GM12874 (cell line): ENCODE measurements around the gene PRKAG1.

ENCODE experiments used
- TF ChIP-seq, protein P1 (sequence below): IDR thresholded peaks from 2 replicates; pipeline ENCODE4 v1.5.1; 2011; ENCODE audit warnings: low read depth, mild to moderate bottlenecking, control low read depth, low read length, moderate library complexity; ENCODE audit not compliant: insufficient read depth

PRKAG1 gene

DNA sequence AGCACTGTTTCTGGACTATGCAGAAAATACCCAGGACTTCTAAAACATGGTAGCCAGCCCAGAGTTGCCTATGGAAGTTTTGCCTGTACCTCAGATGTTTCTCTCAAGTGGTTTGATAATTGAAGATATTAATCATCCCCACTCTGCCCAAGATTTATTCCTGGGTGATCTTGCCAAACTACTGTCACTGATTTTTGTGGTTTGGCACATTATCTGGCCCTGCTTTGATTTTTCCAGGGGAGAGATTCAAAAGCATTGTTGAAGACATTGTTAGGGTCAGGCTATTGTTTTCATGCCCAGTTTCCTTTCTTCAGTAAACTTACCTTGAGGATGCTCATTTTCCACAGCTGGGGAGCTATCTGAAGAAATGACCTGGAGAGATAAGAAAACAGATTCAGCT, 5.8 kb downstream of the PRKAG1 start:
- TF ChIP-seq, protein P1, sequence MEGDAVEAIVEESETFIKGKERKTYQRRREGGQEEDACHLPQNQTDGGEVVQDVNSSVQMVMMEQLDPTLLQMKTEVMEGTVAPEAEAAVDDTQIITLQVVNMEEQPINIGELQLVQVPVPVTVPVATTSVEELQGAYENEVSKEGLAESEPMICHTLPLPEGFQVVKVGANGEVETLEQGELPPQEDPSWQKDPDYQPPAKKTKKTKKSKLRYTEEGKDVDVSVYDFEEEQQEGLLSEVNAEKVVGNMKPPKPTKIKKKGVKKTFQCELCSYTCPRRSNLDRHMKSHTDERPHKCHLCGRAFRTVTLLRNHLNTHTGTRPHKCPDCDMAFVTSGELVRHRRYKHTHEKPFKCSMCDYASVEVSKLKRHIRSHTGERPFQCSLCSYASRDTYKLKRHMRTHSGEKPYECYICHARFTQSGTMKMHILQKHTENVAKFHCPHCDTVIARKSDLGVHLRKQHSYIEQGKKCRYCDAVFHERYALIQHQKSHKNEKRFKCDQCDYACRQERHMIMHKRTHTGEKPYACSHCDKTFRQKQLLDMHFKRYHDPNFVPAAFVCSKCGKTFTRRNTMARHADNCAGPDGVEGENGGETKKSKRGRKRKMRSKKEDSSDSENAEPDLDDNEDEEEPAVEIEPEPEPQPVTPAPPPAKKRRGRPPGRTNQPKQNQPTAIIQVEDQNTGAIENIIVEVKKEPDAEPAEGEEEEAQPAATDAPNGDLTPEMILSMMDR, result no peak

DNA sequence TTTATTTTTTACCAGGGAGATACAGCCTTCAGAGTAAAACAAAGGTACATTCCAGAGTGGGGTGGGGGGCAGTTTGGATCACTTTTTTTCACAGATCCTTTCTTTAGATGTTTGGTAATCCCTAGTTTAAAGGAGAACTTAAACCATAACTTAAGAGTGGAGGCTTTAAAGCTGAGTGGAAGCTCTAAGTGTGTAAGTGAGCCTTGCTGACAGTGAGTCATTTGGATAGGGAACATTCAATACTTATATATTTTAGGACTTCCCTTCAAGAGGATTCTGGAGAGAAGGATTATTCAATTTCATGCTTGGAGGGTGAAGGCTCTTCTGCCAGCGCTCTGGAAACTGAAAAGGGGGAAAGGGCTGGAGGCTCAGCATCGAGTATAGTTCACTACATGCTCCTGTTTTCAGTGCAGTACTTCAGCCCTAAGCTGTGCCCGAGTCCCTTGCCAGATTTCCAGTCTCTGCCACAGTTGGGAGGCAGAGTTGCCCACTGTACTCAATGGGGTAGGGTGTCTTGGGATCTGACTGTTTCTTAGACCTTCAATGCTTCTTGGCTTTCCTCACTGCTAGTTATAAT, 8.4 kb downstream of the PRKAG1 start:
- TF ChIP-seq, protein P1, result no peak

DNA sequence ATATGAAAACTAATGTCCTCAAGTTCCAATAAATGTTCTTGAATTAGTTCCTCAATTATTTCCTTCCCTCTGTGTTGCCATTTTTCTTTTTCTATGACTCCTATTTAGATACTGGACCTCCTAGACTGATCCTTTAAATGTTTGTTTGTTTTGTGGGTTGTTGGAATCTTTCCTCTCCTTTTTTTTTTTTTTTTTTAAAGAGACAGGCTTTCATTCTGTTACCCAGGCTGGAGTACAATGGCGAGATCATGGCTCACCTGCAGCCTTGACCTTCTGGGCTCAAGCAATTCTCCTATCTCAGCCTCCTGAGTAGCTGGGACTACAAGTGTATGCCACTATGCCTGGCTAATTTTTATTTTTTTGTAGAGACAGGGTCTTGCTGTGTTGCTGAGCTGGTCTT, 9.6 kb downstream of the PRKAG1 start:
- TF ChIP-seq, protein P1, result no peak

DNA sequence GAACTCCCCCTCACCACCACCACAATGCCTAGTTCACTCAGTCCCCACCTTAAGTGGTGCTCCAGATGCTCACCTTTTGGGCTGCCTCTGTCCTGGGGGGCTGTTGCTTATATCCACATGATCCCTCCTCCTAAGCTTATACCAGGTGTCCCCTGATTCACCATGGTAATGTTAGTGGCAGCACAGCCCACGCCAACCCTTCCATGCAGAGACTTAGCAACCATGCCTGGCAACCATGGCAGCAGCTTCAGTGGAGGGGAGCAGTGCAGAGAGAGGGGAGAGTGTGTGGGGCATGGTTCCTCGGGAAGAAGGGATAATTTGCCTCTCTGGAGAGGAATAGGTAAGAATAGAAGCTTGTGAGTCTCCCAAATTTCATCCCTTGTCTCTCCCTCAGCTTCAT, 18.2 kb downstream of the PRKAG1 start:
- TF ChIP-seq, protein P1, result no peak

DNA sequence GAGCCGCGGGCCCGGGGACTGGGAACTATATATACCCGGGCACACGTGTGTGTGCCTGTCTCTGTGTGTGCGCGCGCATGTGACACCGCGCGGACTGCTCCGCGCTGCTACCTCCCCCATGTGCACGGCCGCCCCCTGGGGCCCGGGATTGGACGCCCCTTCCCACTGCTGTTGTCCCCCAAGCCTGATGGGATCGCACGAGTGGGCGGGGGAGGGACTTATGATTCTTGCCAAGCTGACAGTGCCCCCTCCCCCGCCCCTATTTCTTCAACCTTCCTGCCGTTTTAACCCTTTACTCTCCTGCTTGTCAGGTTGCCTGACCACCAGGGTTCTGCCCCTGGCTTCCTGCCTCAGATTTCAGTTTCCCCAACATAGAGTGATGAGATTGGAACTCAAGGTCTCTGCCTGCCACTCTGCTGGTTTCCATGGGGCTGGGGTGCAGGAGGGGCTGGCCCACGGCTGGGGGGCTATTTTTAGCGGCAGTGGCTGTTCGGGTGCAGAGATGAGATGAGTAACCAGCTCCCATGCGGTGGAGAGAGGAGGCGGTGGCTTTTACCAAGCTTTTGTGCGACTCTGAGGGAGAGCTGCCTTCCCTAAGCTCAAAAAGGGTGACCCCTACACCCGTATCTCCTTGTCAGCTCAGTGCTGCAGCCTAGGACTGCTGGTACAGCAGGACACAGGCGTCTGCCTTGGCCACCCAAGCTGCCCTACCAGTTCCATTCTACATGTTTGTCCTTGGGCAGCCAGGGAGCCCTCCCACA, 19.0 kb downstream of the PRKAG1 start, which contains the start of gene DDN:
TSS of gene DDN (minus strand) at position 5 of the 761 bp plus-strand sequence. CDS start 88 bp downstream, outside the sequence.
- TF ChIP-seq, protein P1, result no peak

DNA sequence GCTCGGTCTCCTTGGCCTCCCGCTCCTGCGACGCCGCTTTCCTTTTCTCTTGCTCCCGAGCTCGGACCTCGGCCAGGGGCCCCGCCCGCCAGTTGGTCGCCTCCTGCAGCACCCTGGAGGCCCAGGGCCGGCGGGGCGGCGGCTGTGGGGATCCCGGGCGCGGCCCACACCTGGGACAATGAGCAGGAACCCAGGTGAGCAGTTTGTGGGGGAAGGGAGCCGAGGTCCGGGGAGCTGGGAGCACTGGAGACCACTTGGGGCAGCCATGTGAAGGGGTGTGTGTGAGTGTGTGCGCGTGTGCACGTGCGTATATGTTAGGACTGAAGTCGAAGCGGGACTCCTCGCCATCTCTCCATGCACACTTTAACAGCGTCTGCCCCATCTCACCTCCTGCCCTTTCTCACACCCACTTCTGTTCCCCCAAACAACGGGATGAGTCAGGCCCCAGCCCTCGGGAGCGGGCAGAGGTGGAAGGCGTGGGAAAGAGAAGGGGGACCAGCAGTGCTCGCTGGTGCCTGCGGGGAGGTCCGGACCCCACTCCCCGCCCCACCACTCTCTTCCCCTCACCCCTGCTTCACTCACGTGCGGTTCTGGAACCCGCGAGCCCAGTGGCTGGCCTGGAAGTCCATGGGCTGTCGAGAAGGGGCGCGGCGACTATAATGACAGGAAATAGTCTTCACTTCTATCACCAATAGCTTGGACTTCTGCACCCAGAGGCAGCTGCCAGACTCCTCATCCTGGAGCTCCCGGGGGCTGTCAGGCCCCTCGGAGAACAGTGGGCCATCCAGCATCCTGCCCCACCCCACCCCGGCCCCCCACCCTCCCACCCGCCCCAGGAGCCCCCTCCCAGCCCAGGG, 19.9 kb downstream of the PRKAG1 start:
- TF ChIP-seq, protein P1, result no peak
